Mesothelial cell of epicardium (in vitro differentiated cells): Measurements from ENCODE around the gene PHACTR3. TPM values are rescaled to one million over a fixed set of nuclear protein-coding genes. Genes with fewer than 3 reads are reported as not detected.

Source experiments
- DNase-seq, 2 experiments: peaks; one replicate each; pipeline ENCODE4 v3.0.0; 2021; ENCODE audit warnings: low spot score in 2 of 2; ENCODE audit not compliant: unreplicated experiment in 2 of 2
- H3K27ac Mint-ChIP-seq: 2 replicates; pipeline ENCODE4 v1.8.0; 2021; ENCODE audit warnings: mixed read lengths
- H3K27me3 Mint-ChIP-seq: 2 replicates; pipeline ENCODE4 v1.8.0; 2021; ENCODE audit warnings: low read depth, mixed read lengths
- H3K36me3 Mint-ChIP-seq: 2 replicates; pipeline ENCODE4 v1.8.0; 2021; ENCODE audit warnings: mixed read lengths
- H3K4me1 Mint-ChIP-seq: 2 replicates; pipeline ENCODE4 v1.8.0; 2021; ENCODE audit warnings: mixed read lengths
- H3K4me3 Mint-ChIP-seq: 2 replicates; pipeline ENCODE4 v1.8.0; 2021; ENCODE audit warnings: mild to moderate bottlenecking, moderate library complexity, mixed read lengths
- H3K9me3 Mint-ChIP-seq: 2 replicates; pipeline ENCODE4 v1.8.0; 2021; ENCODE audit warnings: mixed read lengths
- total RNA-seq: library from RNA; stranded (reverse); gene quantifications from 3 replicates; pipeline ENCODE4 v1.2.1, GENCODE V29; 2021
- TF ChIP-seq, protein P1 (sequence below): fragments of 200-600 bp; sonication (generic); IDR thresholded peaks from one replicate; pipeline ENCODE4 v1.5.0; 2021; ENCODE audit warnings: antibody characterized with exemption; ENCODE audit not compliant: unreplicated experiment

Gene PHACTR3
- total RNA-seq, 1 donor from 2014 or later = 0.16 TPM

- TF ChIP-seq, protein P1, sequence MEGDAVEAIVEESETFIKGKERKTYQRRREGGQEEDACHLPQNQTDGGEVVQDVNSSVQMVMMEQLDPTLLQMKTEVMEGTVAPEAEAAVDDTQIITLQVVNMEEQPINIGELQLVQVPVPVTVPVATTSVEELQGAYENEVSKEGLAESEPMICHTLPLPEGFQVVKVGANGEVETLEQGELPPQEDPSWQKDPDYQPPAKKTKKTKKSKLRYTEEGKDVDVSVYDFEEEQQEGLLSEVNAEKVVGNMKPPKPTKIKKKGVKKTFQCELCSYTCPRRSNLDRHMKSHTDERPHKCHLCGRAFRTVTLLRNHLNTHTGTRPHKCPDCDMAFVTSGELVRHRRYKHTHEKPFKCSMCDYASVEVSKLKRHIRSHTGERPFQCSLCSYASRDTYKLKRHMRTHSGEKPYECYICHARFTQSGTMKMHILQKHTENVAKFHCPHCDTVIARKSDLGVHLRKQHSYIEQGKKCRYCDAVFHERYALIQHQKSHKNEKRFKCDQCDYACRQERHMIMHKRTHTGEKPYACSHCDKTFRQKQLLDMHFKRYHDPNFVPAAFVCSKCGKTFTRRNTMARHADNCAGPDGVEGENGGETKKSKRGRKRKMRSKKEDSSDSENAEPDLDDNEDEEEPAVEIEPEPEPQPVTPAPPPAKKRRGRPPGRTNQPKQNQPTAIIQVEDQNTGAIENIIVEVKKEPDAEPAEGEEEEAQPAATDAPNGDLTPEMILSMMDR = no peak
- no peak for DNase-seq
- Mint-ChIP-seq H3K27ac (no peak overlapping the region), H3K9me3 (peaks cover 69% of the 10 kb centered on the region), H3K27me3 (no peaks in the 10 kb centered on the region), H3K4me1 (no peaks in the 10 kb centered on the region), H3K4me3 (no peak overlapping the region), H3K36me3 (peaks cover 6% of the 10 kb centered on the region)
Measured at GRCh38 chr20:59663513-59664060, 59.2 kb downstream of the PHACTR3 start.

- TF ChIP-seq, protein P1 = no peak
- Mint-ChIP-seq H3K27ac (no peak overlapping the region), H3K9me3 (peaks cover 65% of the 10 kb centered on the region), H3K4me3 (no peak overlapping the region), H3K27me3 (no peaks in the 10 kb centered on the region), H3K36me3 (peaks cover 4% of the 10 kb centered on the region), H3K4me1 (no peaks in the 10 kb centered on the region)
- no peak for DNase-seq
Measured at GRCh38 chr20:59664421-59664941, 60.1 kb downstream of the PHACTR3 start.

DNA sequence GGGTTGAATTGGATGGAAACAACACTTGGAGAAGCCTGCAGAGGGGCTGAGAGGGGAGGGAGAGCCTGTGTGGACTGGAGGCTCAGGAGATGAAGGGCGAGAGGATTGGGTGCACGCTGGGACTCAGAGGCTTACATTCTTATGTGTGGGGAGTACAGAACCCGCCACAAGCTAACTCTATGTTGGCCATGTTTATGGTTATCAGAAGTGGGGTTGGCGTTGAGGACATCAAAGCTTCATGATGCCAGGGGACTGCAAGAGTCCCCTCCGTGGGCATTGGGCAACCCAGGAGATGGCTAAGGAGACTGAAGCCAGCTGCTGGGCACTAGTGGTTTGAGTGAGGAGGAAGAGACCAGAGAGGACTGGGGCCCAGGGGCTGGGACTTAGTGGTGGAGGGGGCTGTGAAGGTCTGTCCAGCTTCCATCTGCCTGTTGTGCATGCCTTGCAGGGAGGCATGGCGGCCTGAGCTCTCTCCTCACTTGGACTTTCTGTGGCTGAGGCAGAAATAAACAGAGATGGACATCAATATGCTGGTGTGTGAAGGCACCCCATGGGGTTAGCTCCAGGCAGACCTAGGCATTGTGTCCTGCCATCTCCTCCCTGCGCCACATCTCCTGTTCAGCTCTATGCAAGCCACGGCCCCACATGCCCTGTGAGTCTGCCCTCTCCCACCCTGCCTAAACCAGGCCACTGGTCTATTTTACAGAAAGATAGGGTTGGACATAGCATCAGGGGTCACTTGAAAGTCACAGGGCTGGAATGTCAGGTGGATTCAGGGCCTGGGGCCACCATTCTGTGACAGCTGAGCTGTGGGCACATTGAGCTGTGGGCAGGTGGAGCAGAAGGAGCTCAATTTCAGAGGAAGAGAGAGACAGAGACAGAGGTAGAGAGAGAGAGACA, 61.6 kb downstream of the PHACTR3 start:
- Mint-ChIP-seq H3K4me3 (no peak overlapping the region), H3K9me3 (peaks cover 69% of the 10 kb centered on the region), H3K36me3 (no peaks in the 10 kb centered on the region), H3K27ac (no peak overlapping the region), H3K27me3 (no peaks in the 10 kb centered on the region), H3K4me1 (no peaks in the 10 kb centered on the region)
- TF ChIP-seq, protein P1 = no peak
- DNase-seq = peak in 1 of 2 experiments; percentile 0

GRCh38 chr20:59666586-59666985, 62.2 kb downstream of the PHACTR3 start:
- Mint-ChIP-seq H3K27ac (no peak overlapping the region), H3K9me3 (peaks cover 71% of the 10 kb centered on the region), H3K4me3 (no peak overlapping the region), H3K27me3 (no peaks in the 10 kb centered on the region), H3K4me1 (no peaks in the 10 kb centered on the region), H3K36me3 (no peaks in the 10 kb centered on the region)
- TF ChIP-seq, protein P1 = no peak
- DNase-seq = no peak

- H3K27me3 Mint-ChIP-seq = no peaks in the 10 kb centered on the region
Measured at GRCh38 chr20:59667131-59667530, 62.8 kb downstream of the PHACTR3 start.

More at GRCh38 chr20:59667131-59667530, 62.8 kb downstream of the PHACTR3 start:
- H3K9me3 Mint-ChIP-seq = peaks cover 66% of the 10 kb centered on the region
- no peak overlapping the region for H3K4me3 Mint-ChIP-seq
- H3K36me3 Mint-ChIP-seq = no peaks in the 10 kb centered on the region
- TF ChIP-seq, protein P1 = no peak
- no peaks in the 10 kb centered on the region for H3K4me1 Mint-ChIP-seq
- no peak overlapping the region for H3K27ac Mint-ChIP-seq
- peak in 1 of 2 experiments; percentile 3 for DNase-seq
